22Rv1 (cell line): ENCODE data around the gene NBAS.

ENCODE experiments used
- ZFX ChIP-seq: fragments of 450-650 bp; IDR thresholded peaks from 2 replicates; pipeline ENCODE4 v1.6.1; 2017; ENCODE audit warnings: antibody characterized with exemption, borderline replicate concordance
- TF ChIP-seq, protein P1 (sequence below): fragments of 450-650 bp; IDR thresholded peaks from 2 replicates; pipeline ENCODE4 v1.5.1; 2017; ENCODE audit warnings: mild to moderate bottlenecking

DNA sequence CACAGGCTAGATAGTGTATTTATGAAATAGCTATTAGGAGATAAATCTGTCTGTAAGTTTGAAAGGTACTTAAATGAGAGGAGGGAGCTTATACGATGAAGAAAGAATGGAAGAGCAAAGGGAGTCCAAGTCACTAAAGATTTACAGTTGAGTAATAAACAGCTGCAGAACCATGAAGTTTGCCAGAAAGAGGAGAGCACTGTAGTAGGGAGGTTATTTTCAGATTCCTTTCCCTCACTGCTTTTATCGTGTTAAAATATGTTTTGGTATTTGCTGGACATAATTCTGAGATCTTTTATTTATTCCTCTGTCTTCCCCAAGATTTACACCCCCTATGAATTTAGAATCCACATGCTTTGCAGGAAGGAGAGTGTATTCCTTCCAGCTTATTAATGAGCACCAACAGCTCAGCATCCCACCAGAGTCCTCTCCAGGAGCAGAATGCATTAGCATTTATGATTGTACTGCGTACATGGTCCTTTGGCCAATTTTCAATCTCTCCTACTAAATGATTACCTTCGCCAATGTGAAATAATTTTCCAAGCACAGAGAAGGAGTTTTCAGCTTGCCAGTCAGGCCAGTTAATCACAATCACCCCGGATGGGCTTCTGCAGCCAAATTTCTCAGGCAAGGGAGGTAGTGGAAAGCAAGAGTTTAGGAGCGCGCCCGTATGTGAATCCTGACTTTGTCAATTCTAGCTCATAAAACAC lies 297.0 kb downstream of the NBAS start:
- TF ChIP-seq, protein P1, sequence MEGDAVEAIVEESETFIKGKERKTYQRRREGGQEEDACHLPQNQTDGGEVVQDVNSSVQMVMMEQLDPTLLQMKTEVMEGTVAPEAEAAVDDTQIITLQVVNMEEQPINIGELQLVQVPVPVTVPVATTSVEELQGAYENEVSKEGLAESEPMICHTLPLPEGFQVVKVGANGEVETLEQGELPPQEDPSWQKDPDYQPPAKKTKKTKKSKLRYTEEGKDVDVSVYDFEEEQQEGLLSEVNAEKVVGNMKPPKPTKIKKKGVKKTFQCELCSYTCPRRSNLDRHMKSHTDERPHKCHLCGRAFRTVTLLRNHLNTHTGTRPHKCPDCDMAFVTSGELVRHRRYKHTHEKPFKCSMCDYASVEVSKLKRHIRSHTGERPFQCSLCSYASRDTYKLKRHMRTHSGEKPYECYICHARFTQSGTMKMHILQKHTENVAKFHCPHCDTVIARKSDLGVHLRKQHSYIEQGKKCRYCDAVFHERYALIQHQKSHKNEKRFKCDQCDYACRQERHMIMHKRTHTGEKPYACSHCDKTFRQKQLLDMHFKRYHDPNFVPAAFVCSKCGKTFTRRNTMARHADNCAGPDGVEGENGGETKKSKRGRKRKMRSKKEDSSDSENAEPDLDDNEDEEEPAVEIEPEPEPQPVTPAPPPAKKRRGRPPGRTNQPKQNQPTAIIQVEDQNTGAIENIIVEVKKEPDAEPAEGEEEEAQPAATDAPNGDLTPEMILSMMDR: no peak
- no peak for TF ChIP-seq ZFX
